ENCODE data around the gene IDUA.

Gene IDUA

GRCh38 chr4:1018147-1019020, 31.5 kb downstream of the IDUA start:
- no peak for DNase-seq

DNA sequence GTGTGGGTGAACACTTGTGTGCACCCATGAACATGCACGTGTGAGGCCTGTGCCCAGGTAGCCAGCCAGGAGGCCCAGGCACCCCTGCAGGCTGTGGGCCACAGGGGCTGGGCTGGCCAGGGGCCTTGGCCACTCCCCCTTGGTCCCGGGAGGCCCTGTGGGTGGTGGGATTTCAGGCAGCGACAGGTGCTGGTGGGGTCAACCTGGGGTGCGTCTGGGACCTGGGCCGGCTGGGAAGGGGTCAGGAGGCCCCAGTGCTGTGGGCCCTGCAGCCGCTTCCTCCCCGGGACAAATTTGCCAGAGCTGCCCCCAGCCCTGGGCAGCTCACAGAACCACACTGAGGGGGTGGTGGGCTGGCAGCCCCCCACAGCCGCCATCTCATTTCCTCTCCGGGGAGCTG, 32.5 kb downstream of the IDUA start:
- no peak for DNase-seq

DNA sequence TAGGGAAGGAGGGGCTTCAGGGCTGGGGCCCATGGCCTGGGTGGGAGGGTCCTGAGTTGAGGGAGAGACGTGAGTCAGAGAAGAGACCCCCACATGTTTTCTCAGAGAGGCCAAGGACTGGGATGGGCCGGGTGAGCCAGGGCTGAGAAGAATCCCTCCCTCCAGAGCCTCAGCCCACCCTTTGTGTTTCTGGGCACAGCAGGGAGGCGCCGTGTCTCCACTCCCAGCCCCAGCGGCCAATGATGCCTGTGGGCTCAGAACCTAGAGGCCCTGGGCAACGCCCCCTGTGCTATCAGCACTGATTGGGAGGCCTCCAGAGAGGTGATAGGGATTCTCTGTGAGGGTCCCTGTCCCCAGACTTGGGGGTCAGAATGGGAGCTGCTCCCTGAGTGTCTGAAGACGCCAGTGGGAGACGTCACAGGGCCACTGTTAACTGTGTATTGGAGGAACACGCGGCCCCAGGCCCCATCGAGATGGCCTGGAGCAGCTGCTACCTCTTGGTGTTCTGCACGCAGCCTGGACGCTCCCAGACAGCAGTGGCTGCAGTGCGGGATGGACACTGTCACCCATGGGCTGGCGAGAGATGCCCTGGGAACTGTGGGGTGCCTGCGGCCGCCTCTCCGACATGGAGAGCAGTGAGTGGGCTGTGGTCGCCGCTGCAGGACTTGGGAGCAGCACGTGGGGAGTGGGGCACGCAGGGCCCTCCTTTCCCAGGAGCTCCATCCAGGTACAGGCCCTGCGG, 33.1 kb downstream of the IDUA start:
- DNase-seq: no peak

DNA sequence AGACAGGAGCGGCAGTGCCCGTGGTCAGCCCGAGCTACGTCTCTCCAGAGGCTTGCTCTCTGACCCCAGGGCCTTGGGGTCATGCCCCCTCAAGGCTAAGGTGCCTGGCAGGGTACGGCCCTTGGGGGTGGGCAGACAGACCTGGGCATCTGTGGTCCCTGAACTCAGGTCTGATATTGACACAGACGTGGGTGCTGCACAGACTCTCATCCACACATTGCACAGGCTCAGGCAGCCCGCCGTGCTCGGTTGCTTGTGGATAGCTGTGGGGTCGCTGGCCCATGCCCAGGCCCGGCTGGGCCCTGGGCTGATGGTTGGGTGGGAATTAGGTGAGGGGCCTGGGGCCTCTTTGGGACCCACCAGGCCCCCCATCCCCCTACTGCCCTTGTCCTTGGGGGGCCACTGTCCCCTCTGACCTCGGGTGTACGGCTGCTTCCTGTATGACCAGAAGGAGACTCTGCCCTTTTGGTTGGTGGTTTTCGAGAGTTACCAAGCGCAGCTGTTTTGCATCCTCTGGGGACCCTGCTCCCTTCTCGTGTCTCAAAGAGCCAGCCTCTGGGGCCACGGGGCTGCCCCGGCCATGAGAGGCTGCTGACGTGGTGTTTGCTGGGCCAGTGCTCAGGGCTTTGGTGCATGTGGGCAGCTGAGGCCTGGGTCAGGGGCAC, 34.7 kb downstream of the IDUA start:
- DNase-seq: no peak

DNA sequence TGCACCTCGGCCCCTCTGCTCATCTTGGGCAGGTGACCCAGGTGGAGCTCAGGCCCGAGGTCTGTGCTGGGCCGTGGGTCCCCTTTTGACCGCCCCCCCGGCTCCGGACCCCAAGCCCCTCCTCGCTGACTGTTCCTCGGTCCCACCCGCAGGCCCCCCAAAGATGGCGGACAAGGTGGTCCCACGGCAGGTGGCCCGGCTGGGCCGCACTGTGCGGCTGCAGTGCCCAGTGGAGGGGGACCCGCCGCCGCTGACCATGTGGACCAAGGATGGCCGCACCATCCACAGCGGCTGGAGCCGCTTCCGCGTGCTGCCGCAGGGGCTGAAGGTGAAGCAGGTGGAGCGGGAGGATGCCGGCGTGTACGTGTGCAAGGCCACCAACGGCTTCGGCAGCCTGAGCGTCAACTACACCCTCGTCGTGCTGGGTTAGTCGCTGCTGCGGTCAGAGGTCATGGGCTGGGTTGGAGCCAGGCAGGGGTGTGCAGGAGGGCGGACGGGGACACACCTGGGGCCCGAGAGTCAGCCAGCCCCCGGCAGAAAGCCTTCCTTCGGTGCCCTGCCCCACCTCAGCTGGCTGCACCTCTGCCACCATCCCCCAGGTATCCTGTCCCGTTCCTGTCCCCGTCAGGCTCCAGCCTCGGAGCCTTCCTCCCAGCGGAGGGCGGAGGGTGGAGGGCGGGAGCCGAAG, 35.4 kb downstream of the IDUA start:
- no peak for DNase-seq

DNA sequence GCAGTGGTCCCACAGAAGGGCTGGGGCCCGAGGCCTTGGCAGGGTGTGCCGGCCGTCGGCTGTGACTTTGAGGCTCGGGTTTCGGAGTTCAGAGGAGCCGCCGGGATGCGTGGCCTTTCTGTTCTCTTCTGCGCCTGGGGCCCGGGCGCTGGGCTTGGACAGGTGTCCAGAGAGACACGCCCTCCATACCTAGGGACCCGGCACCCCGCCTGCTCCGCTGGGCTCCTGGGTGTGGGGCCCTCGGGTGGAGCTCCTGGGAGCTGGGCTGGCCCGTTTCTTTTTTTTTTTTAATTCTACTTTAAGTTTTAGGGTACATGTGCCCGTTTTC, 35.9 kb downstream of the IDUA start:
- no peak for DNase-seq

- no peak for DNase-seq
Observed at GRCh38 chr4:1023075-1023640, 36.3 kb downstream of the IDUA start.

GRCh38 chr4:1023895-1024740, 37.3 kb downstream of the IDUA start:
- DNase-seq: no peak

DNA sequence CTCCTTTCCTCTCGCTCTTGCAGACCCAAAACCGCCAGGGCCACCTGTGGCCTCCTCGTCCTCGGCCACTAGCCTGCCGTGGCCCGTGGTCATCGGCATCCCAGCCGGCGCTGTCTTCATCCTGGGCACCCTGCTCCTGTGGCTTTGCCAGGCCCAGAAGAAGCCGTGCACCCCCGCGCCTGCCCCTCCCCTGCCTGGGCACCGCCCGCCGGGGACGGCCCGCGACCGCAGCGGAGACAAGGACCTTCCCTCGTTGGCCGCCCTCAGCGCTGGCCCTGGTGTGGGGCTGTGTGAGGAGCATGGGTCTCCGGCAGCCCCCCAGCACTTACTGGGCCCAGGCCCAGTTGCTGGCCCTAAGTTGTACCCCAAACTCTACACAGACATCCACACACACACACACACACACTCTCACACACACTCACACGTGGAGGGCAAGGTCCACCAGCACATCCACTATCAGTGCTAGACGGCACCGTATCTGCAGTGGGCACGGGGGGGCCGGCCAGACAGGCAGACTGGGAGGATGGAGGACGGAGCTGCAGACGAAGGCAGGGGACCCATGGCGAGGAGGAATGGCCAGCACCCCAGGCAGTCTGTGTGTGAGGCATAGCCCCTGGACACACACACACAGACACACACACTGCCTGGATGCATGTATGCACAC, 38.2 kb downstream of the IDUA start:
- no peak for DNase-seq

- DNase-seq: no peak
Observed at GRCh38 chr4:1026115-1026514, 39.3 kb downstream of the IDUA start.

DNA sequence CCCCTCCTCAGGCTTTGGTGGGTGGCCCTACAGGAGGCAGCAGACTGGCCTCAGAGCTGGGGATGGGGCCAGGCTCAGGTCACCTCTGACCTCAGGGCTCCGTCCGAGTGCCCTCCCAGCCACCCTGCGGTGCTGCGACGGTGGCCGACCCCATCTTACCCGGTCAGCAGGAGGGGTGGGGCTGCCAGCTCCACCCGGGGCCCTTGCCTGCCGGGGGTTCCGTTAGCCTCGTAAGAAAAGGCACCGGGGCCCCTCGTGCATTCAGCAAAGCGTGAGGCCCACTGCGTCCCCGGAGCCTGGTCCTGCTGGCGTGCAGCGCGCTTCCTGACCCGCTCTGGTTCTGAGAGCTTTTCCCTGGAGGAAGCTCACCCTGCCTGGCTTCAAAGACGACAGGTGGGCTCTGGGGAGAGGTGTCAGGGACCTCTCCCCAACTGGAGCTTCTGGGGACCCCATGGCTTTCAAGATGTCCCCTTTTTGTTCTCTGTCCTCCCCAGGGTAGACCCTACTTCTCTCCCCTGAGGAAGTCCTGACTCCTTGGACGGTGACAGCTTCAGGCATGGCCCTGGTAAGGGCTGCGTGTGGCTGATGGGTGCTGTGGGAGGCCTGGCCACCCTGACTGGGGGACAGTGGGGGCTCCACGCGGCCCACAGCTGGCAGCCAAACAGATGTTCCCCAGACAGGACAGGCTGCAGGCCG, 40.5 kb downstream of the IDUA start:
- DNase-seq: no peak

- DNase-seq: no peak
Observed at GRCh38 chr4:1027915-1028238, 41.0 kb downstream of the IDUA start.

- no peak for DNase-seq
Observed at GRCh38 chr4:1028574-1029220, 41.9 kb downstream of the IDUA start.

DNA sequence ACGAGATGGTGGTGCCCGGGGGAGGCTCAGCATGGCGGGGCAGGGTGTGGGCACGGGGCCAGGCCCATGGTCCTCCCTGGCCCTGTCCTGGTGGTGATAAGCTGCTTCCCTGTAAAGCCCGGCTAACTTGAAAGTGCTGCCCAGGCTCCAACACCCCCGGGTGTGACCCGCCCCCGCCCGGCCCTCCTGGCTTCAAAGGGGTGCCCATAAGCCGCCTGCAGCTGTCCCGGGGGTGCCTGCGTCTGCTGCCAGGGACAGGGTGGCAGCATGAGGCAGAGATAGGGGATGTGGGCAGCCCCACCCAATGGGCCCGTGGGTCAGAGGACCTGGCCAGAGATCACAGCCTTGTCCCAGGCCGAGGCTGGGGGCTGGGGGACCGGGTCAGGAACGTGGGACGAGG, 42.7 kb downstream of the IDUA start:
- DNase-seq: no peak

GRCh38 chr4:1030031-1030430, 43.2 kb downstream of the IDUA start:
- no peak for DNase-seq

DNA sequence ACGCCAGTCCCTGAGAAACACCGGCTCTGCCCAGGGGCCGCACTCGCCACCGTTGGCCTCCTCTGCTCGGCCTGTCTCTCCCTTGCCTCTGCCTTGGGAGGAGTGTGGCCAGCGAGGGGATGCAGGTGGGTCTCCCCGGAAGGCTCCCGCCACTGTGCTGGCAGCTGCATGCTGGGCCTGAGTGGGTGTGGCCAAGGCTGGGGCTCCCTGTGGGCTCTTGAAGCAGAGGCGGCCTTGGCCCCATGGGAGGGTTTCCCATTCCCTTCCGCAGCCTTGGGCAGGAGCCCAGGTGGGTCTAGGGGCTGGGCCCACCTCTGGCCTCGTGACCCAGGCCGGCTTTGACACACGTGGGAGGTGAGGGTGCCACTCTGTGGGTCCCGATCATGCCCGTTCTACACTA, 43.7 kb downstream of the IDUA start:
- DNase-seq: no peak

GRCh38 chr4:1031346-1031745, 44.5 kb downstream of the IDUA start:
- no peak for DNase-seq

DNA sequence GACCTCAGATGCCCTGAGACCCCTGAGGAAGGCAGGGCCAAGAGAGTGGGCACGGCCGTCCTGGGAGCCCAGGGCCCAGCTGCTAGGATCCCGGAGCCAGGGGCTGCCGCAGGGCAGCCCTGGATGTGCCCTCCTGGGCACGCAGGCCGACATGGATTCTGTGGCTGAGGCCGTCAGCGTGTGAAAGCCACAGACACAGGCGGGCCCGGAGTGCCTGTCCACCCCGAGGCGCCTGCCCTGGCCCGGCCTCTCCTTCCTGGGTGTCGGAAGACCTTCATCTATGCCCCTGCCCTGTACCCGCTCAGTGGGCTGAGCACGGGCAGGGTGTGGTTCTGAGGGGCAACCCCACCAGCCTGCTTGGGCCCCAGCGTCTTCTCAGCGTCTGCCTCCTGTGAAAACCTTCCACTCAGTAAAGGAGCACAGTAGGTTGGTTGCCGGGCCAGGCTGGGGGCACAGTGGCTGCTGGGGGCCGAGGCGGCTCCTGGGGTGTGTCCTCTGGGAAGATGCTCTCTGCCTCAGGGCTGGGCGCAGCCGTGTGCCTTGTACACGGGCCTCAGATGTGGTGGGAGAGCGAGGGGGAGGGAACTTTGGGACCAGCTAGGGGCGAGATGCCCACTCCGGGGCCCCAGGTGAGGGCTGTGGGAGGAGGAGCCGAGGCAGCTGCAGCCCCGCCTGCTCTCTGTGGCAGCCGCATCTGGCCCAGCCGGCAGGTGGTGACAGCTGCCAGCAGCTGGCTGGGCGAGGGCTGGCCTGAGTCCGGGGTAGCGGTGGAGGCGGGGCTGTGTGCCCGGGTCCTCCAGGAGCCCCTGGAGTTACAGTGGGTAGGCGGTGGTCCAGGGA, 45.3 kb downstream of the IDUA start:
- no peak for DNase-seq

- DNase-seq: no peak
Observed at GRCh38 chr4:1032861-1033260, 46.0 kb downstream of the IDUA start.

Data from DMS153 (cell line).